GM19035 (cell line): ENCODE data around the gene CEP83.
A peak's percentile ranks its signal among the peaks of the same experiment; 100 is the strongest.

ENCODE experiments used
- ATAC-seq: cut with Tn5 transposase; IDR thresholded peaks from one replicate; pipeline ENCODE4 v1.9.1; 2021; ENCODE audit not compliant: unreplicated experiment

Gene CEP83

GRCh38 chr12:94271351-94271750, 188.3 kb downstream of the CEP83 start:
- peak; percentile 45 for ATAC-seq

- ATAC-seq: no peak
These were observed 190.2 kb downstream of the CEP83 start for GRCh38 chr12:94269316-94269999.

- no peak for ATAC-seq
These were observed 191.7 kb downstream of the CEP83 start for GRCh38 chr12:94267921-94268471.

GRCh38 chr12:94267537-94267872, 192.2 kb downstream of the CEP83 start:
- no peak for ATAC-seq

- no peak for ATAC-seq
These were observed 192.7 kb downstream of the CEP83 start for GRCh38 chr12:94266796-94267536.

- no peak for ATAC-seq
These were observed 193.5 kb downstream of the CEP83 start for GRCh38 chr12:94265966-94266745.

- no peak for ATAC-seq
These were observed 194.1 kb downstream of the CEP83 start for GRCh38 chr12:94265539-94265938.

- no peak for ATAC-seq
These were observed 194.8 kb downstream of the CEP83 start for GRCh38 chr12:94264736-94265485.

- ATAC-seq: no peak
These were observed 195.6 kb downstream of the CEP83 start for GRCh38 chr12:94263905-94264561.

GRCh38 chr12:94263011-94263811, 196.5 kb downstream of the CEP83 start:
- peak; percentile 36 for ATAC-seq

GRCh38 chr12:94262228-94263010, 197.2 kb downstream of the CEP83 start:
- ATAC-seq: peak; percentile 39

GRCh38 chr12:94261786-94262185, 197.9 kb downstream of the CEP83 start:
- no peak for ATAC-seq

- no peak for ATAC-seq
These were observed 198.5 kb downstream of the CEP83 start for GRCh38 chr12:94261119-94261518.

GRCh38 chr12:94260717-94261116, 198.9 kb downstream of the CEP83 start:
- no peak for ATAC-seq

- ATAC-seq: no peak
These were observed 199.7 kb downstream of the CEP83 start for GRCh38 chr12:94260017-94260416.

- peak; percentile 28 for ATAC-seq
These were observed 201.1 kb downstream of the CEP83 start for GRCh38 chr12:94258593-94258992.
